ENCODE measurements around the gene CD99L2.

CD99L2 gene

DNA sequence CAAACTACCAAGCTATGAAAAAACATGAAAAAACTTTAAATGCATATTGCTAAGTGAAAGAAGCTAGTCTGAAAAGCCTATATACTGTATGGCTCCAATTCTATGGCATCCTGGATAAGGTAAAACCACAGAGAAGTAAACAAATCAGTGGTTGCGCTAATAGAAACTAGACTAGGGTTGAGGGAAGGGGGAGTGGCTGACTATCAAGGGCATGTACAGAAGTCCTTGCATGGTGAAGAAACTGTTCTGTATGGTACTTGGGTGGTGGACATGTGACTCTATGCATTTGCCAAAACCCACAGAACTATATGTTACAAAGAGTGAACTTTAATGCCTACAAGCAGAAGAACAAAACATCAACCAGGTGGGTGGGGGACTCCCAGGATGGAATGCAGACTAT is 108.4 kb downstream of the CD99L2 start:
- no peak overlapping the region for H3K4me3 ChIP-seq (ENCODE audit: low read depth, low read length)
- no peak overlapping the region for H3K23ac ChIP-seq (ENCODE audit: low read length)
- H3K9ac ChIP-seq (ENCODE audit: low read length) = no peak overlapping the region
- H3K4ac ChIP-seq (ENCODE audit: low read depth, low read length) = no peak overlapping the region
- no peak overlapping the region for H4K91ac ChIP-seq (ENCODE audit: low read depth, low read length)
- H4K12ac ChIP-seq (ENCODE audit: low read depth, low read length) = no peak overlapping the region
- H3K36me3 ChIP-seq (ENCODE audit: control insufficient read depth in 1 of 2, insufficient read depth in 2 of 2, low read length in 2 of 2) = no peaks in the 10 kb centered on the region
- no peaks in the 10 kb centered on the region for H3K79me2 ChIP-seq (ENCODE audit: control insufficient read depth, insufficient read depth, low read length, poor library complexity)
- no peaks in the 10 kb centered on the region for H3K79me1 ChIP-seq (ENCODE audit: low read length)
- H3K27ac ChIP-seq (ENCODE audit: low read depth, low read length) = no peak overlapping the region
- no peaks in the 10 kb centered on the region for H3K9me3 ChIP-seq (ENCODE audit: insufficient read depth, low read depth, low read length)
- no peak overlapping the region for H2AFZ ChIP-seq (ENCODE audit: insufficient read depth, low read length, poor library complexity)
- no peak overlapping the region for H3K14ac ChIP-seq (ENCODE audit: low read length)
- H2BK5ac ChIP-seq (ENCODE audit: low read depth, low read length, poor library complexity) = no peak overlapping the region
- no peak overlapping the region for H4K8ac ChIP-seq (ENCODE audit: low read depth, low read length)
- no peak overlapping the region for H2BK120ac ChIP-seq (ENCODE audit: insufficient read depth, low read length, poor library complexity)
- no peaks in the 10 kb centered on the region for H3K4me1 ChIP-seq (ENCODE audit: control insufficient read depth in 1 of 2, insufficient read depth in 2 of 2, low read length in 2 of 2)
- H2BK12ac ChIP-seq (ENCODE audit: low read length) = no peak overlapping the region
- no CpG with 5 or more reads among the region's 1 CpG for WGBS (ENCODE audit: extremely low coverage, insufficient coverage, insufficient read length)
- DNase-seq = no peak
- no peaks in the 10 kb centered on the region for H3K27me3 ChIP-seq (ENCODE audit: insufficient read depth, low read length)
- H3K18ac ChIP-seq (ENCODE audit: low read length) = no peak overlapping the region
- H2AK5ac ChIP-seq (ENCODE audit: low read length) = no peak overlapping the region
- H3K4me2 ChIP-seq (ENCODE audit: low read length) = no peak overlapping the region

- Histone ChIP-seq H3K4me3 (ENCODE audit: low read depth, low read length) (no peak overlapping the region), H3K4me2 (ENCODE audit: low read length) (no peak overlapping the region), H2AK5ac (ENCODE audit: low read length) (no peak overlapping the region), H3K18ac (ENCODE audit: low read length) (no peak overlapping the region), H3K36me3 (ENCODE audit: control insufficient read depth in 1 of 2, insufficient read depth in 2 of 2, low read length in 2 of 2) (peaks cover 0 to 4% of the 10 kb centered on the region in 2 experiments), H3K23ac (ENCODE audit: low read length) (no peak overlapping the region), H3K9ac (ENCODE audit: low read length) (no peak overlapping the region), H3K79me2 (ENCODE audit: control insufficient read depth, insufficient read depth, low read length, poor library complexity) (no peaks in the 10 kb centered on the region), H4K91ac (ENCODE audit: low read depth, low read length) (no peak overlapping the region), H3K27me3 (ENCODE audit: insufficient read depth, low read length) (no peaks in the 10 kb centered on the region), H4K12ac (ENCODE audit: low read depth, low read length) (no peak overlapping the region), H4K8ac (ENCODE audit: low read depth, low read length) (no peak overlapping the region), H3K4me1 (ENCODE audit: control insufficient read depth in 1 of 2, insufficient read depth in 2 of 2, low read length in 2 of 2) (no peaks in the 10 kb centered on the region), H3K4ac (ENCODE audit: low read depth, low read length) (no peak overlapping the region), H2BK120ac (ENCODE audit: insufficient read depth, low read length, poor library complexity) (no peak overlapping the region), H2BK12ac (ENCODE audit: low read length) (no peak overlapping the region), H3K14ac (ENCODE audit: low read length) (no peak overlapping the region), H3K27ac (ENCODE audit: low read depth, low read length) (no peak overlapping the region), H3K79me1 (ENCODE audit: low read length) (no peaks in the 10 kb centered on the region), H2AFZ (ENCODE audit: insufficient read depth, low read length, poor library complexity) (no peak overlapping the region), H2BK5ac (ENCODE audit: low read depth, low read length, poor library complexity) (no peak overlapping the region), H3K9me3 (ENCODE audit: insufficient read depth, low read depth, low read length) (peaks cover 2% of the 10 kb centered on the region)
- WGBS (ENCODE audit: extremely low coverage, insufficient coverage, insufficient read length) = no CpG with 5 or more reads among the region's 10 CpGs
- no peak for DNase-seq
Observed at GRCh38 chrX:150781677-150782076, 116.8 kb downstream of the CD99L2 start.

GRCh38 chrX:150779385-150779784 is 119.1 kb downstream of the CD99L2 start:
- H3K9ac ChIP-seq (ENCODE audit: low read length) = no peak overlapping the region
- H3K9me3 ChIP-seq (ENCODE audit: insufficient read depth, low read depth, low read length) = no peaks in the 10 kb centered on the region
- no peak overlapping the region for H4K91ac ChIP-seq (ENCODE audit: low read depth, low read length)
- H3K4me2 ChIP-seq (ENCODE audit: low read length) = no peak overlapping the region
- H3K23ac ChIP-seq (ENCODE audit: low read length) = no peak overlapping the region
- no peak overlapping the region for H2BK120ac ChIP-seq (ENCODE audit: insufficient read depth, low read length, poor library complexity)
- no peak overlapping the region for H3K4me3 ChIP-seq (ENCODE audit: low read depth, low read length)
- no peak overlapping the region for H2AFZ ChIP-seq (ENCODE audit: insufficient read depth, low read length, poor library complexity)
- H3K27me3 ChIP-seq (ENCODE audit: insufficient read depth, low read length) = no peaks in the 10 kb centered on the region
- no peak overlapping the region for H4K12ac ChIP-seq (ENCODE audit: low read depth, low read length)
- no peaks in the 10 kb centered on the region for H3K79me1 ChIP-seq (ENCODE audit: low read length)
- H2BK12ac ChIP-seq (ENCODE audit: low read length) = no peak overlapping the region
- no peak overlapping the region for H3K14ac ChIP-seq (ENCODE audit: low read length)
- no peak for DNase-seq
- H3K79me2 ChIP-seq (ENCODE audit: control insufficient read depth, insufficient read depth, low read length, poor library complexity) = no peaks in the 10 kb centered on the region
- no peak overlapping the region for H2BK5ac ChIP-seq (ENCODE audit: low read depth, low read length, poor library complexity)
- no CpG with 5 or more reads among the region's 8 CpGs for WGBS (ENCODE audit: extremely low coverage, insufficient coverage, insufficient read length)
- H3K18ac ChIP-seq (ENCODE audit: low read length) = no peak overlapping the region
- H2AK5ac ChIP-seq (ENCODE audit: low read length) = no peak overlapping the region
- H3K4me1 ChIP-seq (ENCODE audit: control insufficient read depth in 1 of 2, insufficient read depth in 2 of 2, low read length in 2 of 2) = no peaks in the 10 kb centered on the region
- H3K4ac ChIP-seq (ENCODE audit: low read depth, low read length) = no peak overlapping the region
- peaks cover 1 to 4% of the 10 kb centered on the region in 2 experiments for H3K36me3 ChIP-seq (ENCODE audit: control insufficient read depth in 1 of 2, insufficient read depth in 2 of 2, low read length in 2 of 2)
- no peak overlapping the region for H3K27ac ChIP-seq (ENCODE audit: low read depth, low read length)
- H4K8ac ChIP-seq (ENCODE audit: low read depth, low read length) = no peak overlapping the region

GRCh38 chrX:150777328-150777992 is 121.0 kb downstream of the CD99L2 start:
- H2AFZ ChIP-seq (ENCODE audit: insufficient read depth, low read length, poor library complexity) = no peak overlapping the region
- H3K4me1 ChIP-seq (ENCODE audit: control insufficient read depth in 1 of 2, insufficient read depth in 2 of 2, low read length in 2 of 2) = no peaks in the 10 kb centered on the region
- no peaks in the 10 kb centered on the region for H3K27me3 ChIP-seq (ENCODE audit: insufficient read depth, low read length)
- no CpG with 5 or more reads among the region's 18 CpGs for WGBS (ENCODE audit: extremely low coverage, insufficient coverage, insufficient read length)
- H4K91ac ChIP-seq (ENCODE audit: low read depth, low read length) = no peak overlapping the region
- no peak overlapping the region for H2BK120ac ChIP-seq (ENCODE audit: insufficient read depth, low read length, poor library complexity)
- no peak overlapping the region for H3K4me3 ChIP-seq (ENCODE audit: low read depth, low read length)
- no peaks in the 10 kb centered on the region for H3K79me1 ChIP-seq (ENCODE audit: low read length)
- no peak overlapping the region for H4K8ac ChIP-seq (ENCODE audit: low read depth, low read length)
- H2BK12ac ChIP-seq (ENCODE audit: low read length) = no peak overlapping the region
- no peaks in the 10 kb centered on the region for H3K79me2 ChIP-seq (ENCODE audit: control insufficient read depth, insufficient read depth, low read length, poor library complexity)
- H2AK5ac ChIP-seq (ENCODE audit: low read length) = no peak overlapping the region
- no peak overlapping the region for H3K27ac ChIP-seq (ENCODE audit: low read depth, low read length)
- no peak overlapping the region for H3K4me2 ChIP-seq (ENCODE audit: low read length)
- H3K4ac ChIP-seq (ENCODE audit: low read depth, low read length) = no peak overlapping the region
- no peak overlapping the region for H2BK5ac ChIP-seq (ENCODE audit: low read depth, low read length, poor library complexity)
- H3K9ac ChIP-seq (ENCODE audit: low read length) = no peak overlapping the region
- H4K12ac ChIP-seq (ENCODE audit: low read depth, low read length) = no peak overlapping the region
- no peak overlapping the region for H3K18ac ChIP-seq (ENCODE audit: low read length)
- DNase-seq = no peak
- H3K14ac ChIP-seq (ENCODE audit: low read length) = no peak overlapping the region
- no peak overlapping the region for H3K23ac ChIP-seq (ENCODE audit: low read length)
- peaks cover 1 to 4% of the 10 kb centered on the region in 2 experiments for H3K36me3 ChIP-seq (ENCODE audit: control insufficient read depth in 1 of 2, insufficient read depth in 2 of 2, low read length in 2 of 2)
- no peaks in the 10 kb centered on the region for H3K9me3 ChIP-seq (ENCODE audit: insufficient read depth, low read depth, low read length)
